AML-193 (cell line): ENCODE measurements around the gene LHX4.

Experiments used
- DNase-seq, 2 experiments: peaks; one replicate each; lab custom pipeline; 2025; lab: John Stamatoyannopoulos, UW

The LHX4 gene

GRCh38 chr1:180299479-180300221 is 69.6 kb downstream of the LHX4 start:
- DNase-seq, result no peak

- no peak for DNase-seq
These were observed 71.2 kb downstream of the LHX4 start for GRCh38 chr1:180301135-180301742.

GRCh38 chr1:180309338-180309737 is 79.3 kb downstream of the LHX4 start:
- DNase-seq, result no peak

GRCh38 chr1:180310095-180310494 is 80.0 kb downstream of the LHX4 start:
- no peak for DNase-seq

- no peak for DNase-seq
These were observed 81.1 kb downstream of the LHX4 start for GRCh38 chr1:180311011-180311730.

DNA sequence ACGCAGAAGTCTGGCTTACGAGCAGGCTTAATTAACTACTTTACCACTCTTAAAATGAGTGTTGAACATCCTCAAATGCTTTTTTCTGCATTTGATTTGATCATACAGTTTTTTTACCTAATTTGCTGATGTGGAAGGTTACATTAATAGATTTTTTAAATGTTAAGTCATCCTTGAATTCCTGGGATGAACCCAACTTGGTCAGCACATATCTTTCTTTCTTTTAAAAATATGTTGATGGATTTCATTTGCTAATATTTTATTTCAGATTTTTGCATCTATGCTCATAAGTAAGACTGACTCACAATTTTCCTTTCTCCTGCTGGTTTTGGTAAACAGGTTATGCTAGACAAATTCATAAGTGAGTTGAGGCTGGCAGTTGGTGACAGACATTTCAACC is 82.9 kb downstream of the LHX4 start:
- DNase-seq, result no peak

- no peak for DNase-seq
These were observed 97.0 kb downstream of the LHX4 start for GRCh38 chr1:180327089-180327488.
